Ishikawa (cell line): ENCODE data around the gene PCNX3.

Experiments used
- CEBPB ChIP-seq: IDR thresholded peaks from 2 replicates; pipeline ENCODE4 v1.6.1; 2012
- CREB1 ChIP-seq: IDR thresholded peaks from 2 replicates; pipeline ENCODE4 v1.6.1; 2012; ENCODE audit warnings: low read depth
- EGR1 ChIP-seq: IDR thresholded peaks from 2 replicates; pipeline ENCODE4 v1.6.1; 2012
- EP300 ChIP-seq: IDR thresholded peaks from 2 replicates; pipeline ENCODE4 v1.6.1; 2012; ENCODE audit warnings: borderline replicate concordance
- FOXM1 ChIP-seq: IDR thresholded peaks from 2 replicates; pipeline ENCODE4 v1.6.1; 2012; ENCODE audit warnings: low read depth, borderline replicate concordance
- NFIC ChIP-seq: IDR thresholded peaks from 2 replicates; pipeline ENCODE4 v1.6.1; 2012
- RAD21 ChIP-seq: IDR thresholded peaks from 2 replicates; pipeline ENCODE4 v1.6.1; 2012; ENCODE audit warnings: low read depth
- TAF1 ChIP-seq: IDR thresholded peaks from 2 replicates; pipeline ENCODE4 v1.6.1; 2012; ENCODE audit warnings: low read depth, mild to moderate bottlenecking
- TCF12 ChIP-seq: IDR thresholded peaks from 2 replicates; pipeline ENCODE4 v1.6.1; 2012; ENCODE audit warnings: low read depth
- TEAD4 ChIP-seq: IDR thresholded peaks from 2 replicates; pipeline ENCODE4 v1.6.1; 2012
- YY1 ChIP-seq: IDR thresholded peaks from 2 replicates; pipeline ENCODE4 v1.6.1; 2012; ENCODE audit warnings: low read depth
- ZBTB7A ChIP-seq: IDR thresholded peaks from 2 replicates; pipeline ENCODE4 v1.6.1; 2012; ENCODE audit warnings: low read depth
- TF ChIP-seq, protein P1 (sequence below): IDR thresholded peaks from 2 replicates; pipeline ENCODE4 v1.6.1; 2012; ENCODE audit warnings: low read depth, mild to moderate bottlenecking
- TF ChIP-seq, protein P2 (sequence below): IDR thresholded peaks from 2 replicates; pipeline ENCODE4 v1.6.1; 2012
- TF ChIP-seq, protein P3 (sequence below): IDR thresholded peaks from 2 replicates; pipeline ENCODE4 v1.6.1; 2012

PCNX3 gene

DNA sequence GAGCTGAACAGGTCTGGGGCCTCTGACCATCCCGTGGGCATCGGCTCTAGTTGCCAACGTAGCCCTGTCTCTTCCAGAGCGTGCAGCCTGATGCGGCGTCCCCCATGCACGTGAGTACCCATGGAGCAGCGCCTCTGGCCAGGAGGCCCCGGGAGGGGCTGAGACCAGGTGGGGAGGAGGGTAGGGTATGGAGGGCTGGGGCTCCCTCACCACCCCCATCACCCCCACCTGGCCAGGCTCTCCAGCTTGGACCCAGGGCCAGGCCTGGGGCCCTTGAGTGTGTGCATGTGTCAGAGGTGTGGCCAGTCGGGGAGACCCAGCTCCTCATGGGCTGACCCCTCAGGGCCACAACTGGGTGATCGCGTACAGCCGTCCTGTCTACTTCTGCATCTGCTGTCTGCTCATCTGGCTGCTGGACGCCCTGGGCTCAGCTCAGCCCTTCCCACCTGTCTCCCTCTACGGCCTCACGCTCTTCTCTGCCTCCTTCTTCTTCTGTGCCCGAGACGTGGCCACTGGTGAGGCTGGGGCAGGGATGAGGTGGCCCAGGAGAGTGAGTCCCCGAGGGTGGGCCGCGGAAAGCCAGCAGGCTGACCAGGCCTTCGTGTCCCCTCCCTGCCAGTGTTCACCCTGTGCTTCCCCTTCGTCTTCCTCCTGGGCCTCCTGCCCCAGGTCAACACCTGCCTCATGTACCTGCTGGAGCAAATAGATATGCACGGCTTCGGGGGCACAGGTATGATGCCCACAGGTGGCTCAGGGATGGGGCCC, 8.5 kb downstream of the PCNX3 start:
- TF ChIP-seq YY1 = no peak
- no peak for TF ChIP-seq EGR1
- TF ChIP-seq NFIC = no peak
- TF ChIP-seq, protein P1, sequence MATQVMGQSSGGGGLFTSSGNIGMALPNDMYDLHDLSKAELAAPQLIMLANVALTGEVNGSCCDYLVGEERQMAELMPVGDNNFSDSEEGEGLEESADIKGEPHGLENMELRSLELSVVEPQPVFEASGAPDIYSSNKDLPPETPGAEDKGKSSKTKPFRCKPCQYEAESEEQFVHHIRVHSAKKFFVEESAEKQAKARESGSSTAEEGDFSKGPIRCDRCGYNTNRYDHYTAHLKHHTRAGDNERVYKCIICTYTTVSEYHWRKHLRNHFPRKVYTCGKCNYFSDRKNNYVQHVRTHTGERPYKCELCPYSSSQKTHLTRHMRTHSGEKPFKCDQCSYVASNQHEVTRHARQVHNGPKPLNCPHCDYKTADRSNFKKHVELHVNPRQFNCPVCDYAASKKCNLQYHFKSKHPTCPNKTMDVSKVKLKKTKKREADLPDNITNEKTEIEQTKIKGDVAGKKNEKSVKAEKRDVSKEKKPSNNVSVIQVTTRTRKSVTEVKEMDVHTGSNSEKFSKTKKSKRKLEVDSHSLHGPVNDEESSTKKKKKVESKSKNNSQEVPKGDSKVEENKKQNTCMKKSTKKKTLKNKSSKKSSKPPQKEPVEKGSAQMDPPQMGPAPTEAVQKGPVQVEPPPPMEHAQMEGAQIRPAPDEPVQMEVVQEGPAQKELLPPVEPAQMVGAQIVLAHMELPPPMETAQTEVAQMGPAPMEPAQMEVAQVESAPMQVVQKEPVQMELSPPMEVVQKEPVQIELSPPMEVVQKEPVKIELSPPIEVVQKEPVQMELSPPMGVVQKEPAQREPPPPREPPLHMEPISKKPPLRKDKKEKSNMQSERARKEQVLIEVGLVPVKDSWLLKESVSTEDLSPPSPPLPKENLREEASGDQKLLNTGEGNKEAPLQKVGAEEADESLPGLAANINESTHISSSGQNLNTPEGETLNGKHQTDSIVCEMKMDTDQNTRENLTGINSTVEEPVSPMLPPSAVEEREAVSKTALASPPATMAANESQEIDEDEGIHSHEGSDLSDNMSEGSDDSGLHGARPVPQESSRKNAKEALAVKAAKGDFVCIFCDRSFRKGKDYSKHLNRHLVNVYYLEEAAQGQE = no peak
- no peak for TF ChIP-seq TEAD4
- TF ChIP-seq FOXM1 = no peak
- TF ChIP-seq EP300 = no peak
- no peak for TF ChIP-seq TCF12
- TF ChIP-seq, protein P2, sequence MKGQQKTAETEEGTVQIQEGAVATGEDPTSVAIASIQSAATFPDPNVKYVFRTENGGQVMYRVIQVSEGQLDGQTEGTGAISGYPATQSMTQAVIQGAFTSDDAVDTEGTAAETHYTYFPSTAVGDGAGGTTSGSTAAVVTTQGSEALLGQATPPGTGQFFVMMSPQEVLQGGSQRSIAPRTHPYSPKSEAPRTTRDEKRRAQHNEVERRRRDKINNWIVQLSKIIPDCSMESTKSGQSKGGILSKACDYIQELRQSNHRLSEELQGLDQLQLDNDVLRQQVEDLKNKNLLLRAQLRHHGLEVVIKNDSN = no peak
- TF ChIP-seq CEBPB = no peak
- no peak for TF ChIP-seq TAF1
- no peak for TF ChIP-seq ZBTB7A
- TF ChIP-seq CREB1 = no peak
- TF ChIP-seq, protein P3, sequence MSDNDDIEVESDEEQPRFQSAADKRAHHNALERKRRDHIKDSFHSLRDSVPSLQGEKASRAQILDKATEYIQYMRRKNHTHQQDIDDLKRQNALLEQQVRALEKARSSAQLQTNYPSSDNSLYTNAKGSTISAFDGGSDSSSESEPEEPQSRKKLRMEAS = no peak
- TF ChIP-seq RAD21 = no peak

DNA sequence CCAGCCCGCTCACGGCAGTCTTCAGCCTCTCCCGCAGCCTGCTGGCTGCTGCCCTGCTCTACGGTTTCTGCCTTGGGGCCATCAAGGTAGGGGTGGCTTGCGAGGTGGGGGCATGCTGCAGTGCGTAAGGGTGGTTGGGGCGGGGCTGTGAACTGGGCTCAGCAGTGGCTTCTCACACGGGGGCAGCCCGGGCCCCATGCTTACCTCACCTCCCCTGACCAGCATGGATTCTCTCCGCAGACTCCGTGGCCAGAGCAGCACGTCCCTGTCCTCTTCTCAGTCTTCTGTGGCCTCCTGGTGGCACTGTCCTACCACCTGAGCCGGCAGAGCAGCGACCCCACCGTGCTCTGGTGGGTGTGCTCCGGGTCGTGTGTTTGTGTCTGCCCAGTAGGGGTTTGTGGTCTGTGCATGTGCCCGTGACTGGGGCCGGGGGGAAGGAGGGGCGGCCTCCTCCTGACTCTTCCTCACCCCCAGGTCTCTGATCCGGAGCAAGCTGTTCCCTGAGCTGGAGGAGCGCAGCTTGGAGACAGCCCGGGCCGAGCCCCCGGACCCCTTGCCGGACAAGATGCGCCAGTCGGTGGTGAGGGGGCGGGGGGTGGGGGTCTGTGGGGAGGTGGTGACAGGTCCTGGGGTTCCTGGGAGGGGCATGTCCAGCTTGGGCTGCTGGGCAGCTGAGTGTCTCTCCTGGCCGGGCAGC, 9.5 kb downstream of the PCNX3 start:
- TF ChIP-seq, protein P1 = no peak
- TF ChIP-seq CEBPB (no peak), TAF1 (no peak), EGR1 (no peak), ZBTB7A (no peak), NFIC (no peak)

DNA sequence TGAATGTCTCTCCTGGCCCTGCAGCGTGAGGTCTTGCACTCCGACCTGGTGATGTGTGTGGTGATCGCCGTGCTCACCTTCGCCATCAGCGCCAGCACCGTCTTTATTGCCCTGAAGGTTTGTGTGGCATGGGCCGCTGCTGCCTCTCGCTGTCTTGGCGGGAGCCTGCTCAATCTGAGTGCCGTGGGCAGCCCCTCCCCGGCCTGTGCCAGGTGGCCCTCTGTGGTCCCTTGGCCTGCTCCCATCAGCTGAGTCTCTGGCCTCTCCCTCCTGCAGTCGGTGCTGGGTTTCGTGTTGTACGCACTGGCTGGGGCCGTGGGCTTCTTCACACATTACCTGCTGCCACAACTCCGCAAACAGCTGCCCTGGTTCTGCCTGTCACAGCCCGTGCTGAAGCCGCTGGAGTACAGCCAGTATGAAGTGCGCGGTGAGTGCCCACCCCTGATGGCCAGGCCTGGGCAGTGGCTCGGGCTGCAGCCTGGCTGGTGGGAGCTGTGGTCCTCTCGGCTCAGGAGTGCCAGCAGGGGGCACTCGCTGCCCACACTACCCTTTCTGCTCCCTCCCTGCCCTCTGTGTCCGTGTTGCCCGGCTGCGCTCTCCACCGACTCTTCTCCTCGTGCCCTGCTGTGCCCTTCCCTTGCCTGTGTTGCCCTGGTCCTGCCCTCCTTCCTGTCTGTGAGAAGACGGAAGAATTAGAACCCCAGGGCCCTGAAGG, 10.2 kb downstream of the PCNX3 start:
- TF ChIP-seq TCF12 (no peak), TAF1 (no peak), FOXM1 (no peak), NFIC (no peak), TEAD4 (no peak), EGR1 (no peak), EP300 (no peak), CEBPB (no peak), YY1 (no peak), ZBTB7A (no peak), RAD21 (no peak)
- TF ChIP-seq, protein P3 = no peak
- TF ChIP-seq, protein P1 = no peak

DNA sequence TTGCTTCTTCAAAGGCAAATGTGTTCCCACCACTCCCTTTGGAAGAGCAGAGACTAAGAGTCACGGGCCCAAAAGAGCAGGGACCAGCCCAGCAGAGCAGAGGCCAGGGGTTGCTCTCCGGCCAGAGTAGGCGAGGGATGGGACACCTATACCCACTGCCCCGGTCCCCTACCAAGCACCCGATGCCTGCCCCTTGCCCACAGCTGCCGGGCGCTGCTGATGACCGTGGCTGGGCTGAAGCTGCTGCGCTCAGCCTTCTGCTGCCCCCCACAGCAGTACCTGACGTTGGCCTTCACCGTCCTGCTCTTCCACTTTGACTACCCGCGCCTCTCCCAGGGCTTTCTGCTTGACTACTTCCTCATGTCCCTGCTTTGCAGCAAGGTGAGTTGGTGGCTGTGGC, 11.6 kb downstream of the PCNX3 start:
- TF ChIP-seq NFIC (no peak), TEAD4 (no peak), EGR1 (no peak), ZBTB7A (no peak), RAD21 (no peak), EP300 (no peak), FOXM1 (no peak), TCF12 (no peak), TAF1 (no peak), CEBPB (no peak), CREB1 (no peak), YY1 (no peak)
- TF ChIP-seq, protein P2 = no peak
- TF ChIP-seq, protein P3 = no peak
- TF ChIP-seq, protein P1 = no peak
